Cardiac septum (tissue), 1 donor: ENCODE data around the gene USP30. TPM values are rescaled to one million over a fixed set of nuclear protein-coding genes. Genes with fewer than 3 reads are reported as not detected.

Source experiments
- DNase-seq: peaks from one replicate; pipeline ENCODE4 v3.0.0-alpha.2; 2020; ENCODE audit warnings: low spot score
- intact Hi-C: fragments of 100-400 bp; cut with DNase I; formaldehyde crosslinking; loops from one replicate; pipeline ENCODE4 v1.14.0; 2022
- total RNA-seq: library from RNA; stranded (reverse); fragmentation: NEBNext Ultra II Directional; extraction: Animal tissue kit (Norgen Biotek cat#: 25700); gene quantifications from one replicate; pipeline ENCODE4 v1.2.1, GENCODE V29; 2021
- donor health status: DM: no; HTN: no; CAD: no.

Gene USP30
- total RNA-seq, 1 donor from 2014 or later: 15.9 TPM

DNA sequence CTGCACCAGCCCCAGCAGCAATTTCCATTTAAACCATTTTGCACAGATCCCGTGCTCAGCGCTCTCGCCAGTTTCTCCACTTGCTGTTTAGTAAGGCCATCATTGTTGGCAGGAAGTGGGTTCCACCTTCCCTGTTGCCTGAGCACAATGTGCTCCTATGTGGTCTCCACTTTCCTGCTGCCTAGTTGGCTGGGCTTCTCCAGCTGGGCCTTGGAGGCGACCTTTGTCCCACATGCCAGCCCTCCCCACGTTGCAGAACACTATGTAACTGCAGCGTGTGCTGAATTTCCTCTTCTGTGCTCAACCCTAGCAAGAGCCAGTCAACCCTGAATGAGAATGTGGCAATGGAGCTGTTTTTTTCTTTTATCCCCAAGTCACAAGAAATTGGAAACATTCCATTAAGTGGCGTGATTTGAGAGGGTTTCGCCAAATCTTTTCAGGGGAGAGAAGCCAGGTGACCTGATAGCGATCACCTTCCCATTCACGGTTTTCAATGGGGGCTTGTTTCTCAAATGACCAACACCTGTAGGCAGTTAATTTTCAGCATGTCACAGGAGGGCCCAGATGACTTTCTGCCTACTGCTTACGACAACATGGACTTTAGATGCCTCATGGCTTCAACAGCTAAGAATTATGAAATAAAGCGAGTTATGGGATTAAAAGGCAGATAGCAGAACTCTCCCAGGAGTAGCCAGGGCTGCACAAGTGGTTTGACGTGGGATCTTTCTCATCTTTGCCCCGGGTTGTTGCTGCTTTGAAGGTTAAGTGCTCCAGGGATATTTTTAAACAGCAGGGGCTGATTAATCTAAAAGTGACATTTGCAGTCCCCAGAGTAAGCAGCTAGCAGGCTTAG lies 63.6 kb downstream of the USP30 start, which contains the start of gene ACACB:
Gene ACACB (plus strand): TSS at position 830 of the 853 bp plus-strand sequence. CDS start 22,819 bp downstream, outside the sequence.
- DNase-seq: no peak
- intact Hi-C loops: loop anchor here (2.0 kb wide), 1 partner anchor 43 kb away; no protein-coding TSS in a partner anchor

GRCh38 chr12:109116611-109116949 lies 64.2 kb downstream of the USP30 start:
- no peak for DNase-seq
- intact Hi-C loops: no loop called here

- DNase-seq: no peak
- intact Hi-C loops: no loop called here
Measured at GRCh38 chr12:109120095-109120494, 67.7 kb downstream of the USP30 start.

DNA sequence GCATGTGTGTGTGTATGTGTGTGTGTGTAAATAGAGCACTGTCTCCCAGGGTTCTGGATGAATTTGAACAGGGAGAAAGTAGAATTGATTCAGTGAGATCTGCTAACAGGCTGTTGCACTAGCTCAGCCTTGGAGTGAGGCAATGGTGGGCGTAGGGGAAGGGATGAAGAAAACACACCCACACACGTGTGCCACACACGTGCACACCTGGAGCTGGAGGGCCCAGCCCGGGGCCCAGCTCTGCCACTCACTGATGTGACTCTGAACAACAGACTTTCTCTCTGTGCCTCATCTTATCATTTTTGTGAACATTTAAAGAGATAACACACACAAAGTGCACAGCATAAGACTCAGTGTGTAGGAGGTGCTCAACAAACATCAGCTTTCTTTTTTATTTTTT lies 68.2 kb downstream of the USP30 start:
- no peak for DNase-seq
- intact Hi-C loops: no loop called here

GRCh38 chr12:109121346-109121880 lies 69.0 kb downstream of the USP30 start:
- intact Hi-C loops: no loop called here

GRCh38 chr12:109124878-109125648 lies 72.7 kb downstream of the USP30 start:
- intact Hi-C loops: no loop called here
- DNase-seq: no peak

More at GRCh38 chr12:109121346-109121880, 69.0 kb downstream of the USP30 start:
- DNase-seq: no peak

- intact Hi-C loops: no loop called here
Measured at GRCh38 chr12:109125791-109126190, 73.4 kb downstream of the USP30 start.

GRCh38 chr12:109126784-109127183 lies 74.4 kb downstream of the USP30 start:
- intact Hi-C loops: no loop called here
- DNase-seq: no peak

More at GRCh38 chr12:109125791-109126190, 73.4 kb downstream of the USP30 start:
- no peak for DNase-seq

DNA sequence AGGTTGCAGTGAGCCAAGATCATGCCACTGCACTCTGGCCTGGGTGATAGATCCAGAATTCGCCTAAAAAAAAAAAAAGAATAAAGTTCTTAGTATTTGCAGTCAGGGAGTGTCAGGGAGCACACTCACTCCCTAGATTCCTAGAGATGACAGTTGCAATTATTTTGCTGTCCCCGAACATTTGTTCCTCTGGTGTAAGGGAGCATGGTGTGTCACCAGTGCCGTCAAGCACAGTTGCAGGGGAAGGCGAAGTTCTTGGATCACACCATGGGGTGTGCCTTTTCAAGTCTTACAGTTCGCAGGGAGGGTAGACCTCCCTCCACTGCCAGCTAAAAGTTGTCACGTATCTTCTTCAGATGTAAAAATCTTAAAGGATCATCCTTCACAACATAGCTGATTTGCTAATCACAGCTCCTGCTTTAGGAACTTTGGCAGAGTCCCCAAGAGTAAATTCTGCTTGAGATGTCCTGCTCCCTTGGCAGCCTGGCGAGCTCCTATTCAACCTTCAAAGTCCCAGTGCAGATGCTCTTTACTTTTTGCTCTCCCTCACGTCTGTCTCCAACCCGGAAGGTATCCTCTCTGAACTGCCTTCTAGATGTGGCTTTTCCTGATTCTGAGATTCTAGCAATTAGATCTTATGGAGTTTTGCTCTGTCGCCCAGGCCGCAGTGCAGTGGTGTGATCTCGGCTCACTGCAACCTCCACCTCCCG lies 75.3 kb downstream of the USP30 start:
- no peak for DNase-seq
- intact Hi-C loops: no loop called here

DNA sequence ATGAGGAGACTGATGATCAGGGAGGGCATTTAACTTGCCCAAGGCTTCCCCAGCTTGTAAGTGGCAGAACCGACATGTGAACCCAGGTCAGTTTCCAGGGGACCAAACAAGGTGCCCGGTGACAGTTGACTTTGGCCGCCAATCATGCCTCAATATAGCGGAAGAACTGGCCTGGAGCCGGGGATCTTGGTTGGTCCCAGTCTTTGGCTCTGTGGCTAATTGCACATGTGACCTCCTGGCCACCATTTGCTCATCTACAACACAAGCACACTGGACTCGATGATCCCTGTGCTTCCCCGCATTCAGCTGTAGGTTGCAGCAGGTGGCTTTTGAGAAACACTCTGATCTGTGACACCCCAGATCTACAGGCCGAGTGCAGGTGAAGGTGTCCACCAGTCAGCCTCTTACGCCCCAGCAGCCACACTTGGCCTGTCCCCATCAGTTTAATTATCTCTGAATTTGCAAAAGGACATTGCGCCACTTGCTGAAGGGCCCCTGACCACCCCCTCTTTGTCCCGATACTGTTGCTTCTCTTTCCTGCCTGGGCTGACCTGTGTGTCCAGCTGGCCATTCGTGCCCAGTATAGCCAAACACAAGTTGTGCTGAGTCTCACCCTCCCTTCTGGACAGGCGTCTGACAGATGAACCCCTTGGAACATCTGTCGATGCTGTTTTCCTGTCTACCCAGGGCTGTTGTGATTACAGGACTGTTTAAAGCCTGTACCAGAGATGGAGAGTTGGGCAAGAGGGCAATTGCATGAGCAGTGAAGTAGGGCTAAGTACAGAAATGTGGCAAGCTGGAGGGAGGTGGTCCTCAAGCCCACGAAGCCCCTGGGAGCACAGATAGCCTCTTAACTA lies 78.1 kb downstream of the USP30 start:
- DNase-seq: no peak
- intact Hi-C loops: no loop called here

- intact Hi-C loops: no loop called here
- peak; percentile 86 for DNase-seq
Measured at GRCh38 chr12:109131154-109132050, 79.0 kb downstream of the USP30 start.

GRCh38 chr12:109134186-109134917 lies 82.0 kb downstream of the USP30 start:
- DNase-seq: no peak

GRCh38 chr12:109137055-109137454 lies 84.7 kb downstream of the USP30 start:
- DNase-seq: no peak
- intact Hi-C loops: no loop called here

More at GRCh38 chr12:109134186-109134917, 82.0 kb downstream of the USP30 start:
- intact Hi-C loops: no loop called here
